OCI-LY1 (cell line): Measurements from ENCODE around the gene C12orf56.

ENCODE experiments used
- H2AFZ ChIP-seq: fragments of 200-600 bp; sonication (generic), shearing (Covaris generic); 2 replicates; pipeline ENCODE4 v1.6.0; 2014; ENCODE audit warnings: antibody characterized with exemption, mild to moderate bottlenecking, low read length
- H3F3A ChIP-seq: fragments of 200-600 bp; sonication (generic), shearing (Covaris generic); 2 replicates; pipeline ENCODE4 v1.6.0; 2014; ENCODE audit warnings: mild to moderate bottlenecking, antibody characterized with exemption, low read length, moderate library complexity; ENCODE audit not compliant: insufficient read depth
- H3K27ac ChIP-seq: fragments of 200-600 bp; sonication (generic); 2 replicates; pipeline ENCODE4 v1.5.1; 2014; ENCODE audit warnings: low read length, mixed run types, mild to moderate bottlenecking, low read depth; ENCODE audit not compliant: poor library complexity, severe bottlenecking
- H3K27me3 ChIP-seq: fragments of 200-600 bp; sonication (generic); 2 replicates; pipeline ENCODE4 v1.6.0; 2014; ENCODE audit warnings: antibody characterized with exemption, mild to moderate bottlenecking, low read length, moderate library complexity; ENCODE audit not compliant: insufficient read depth
- H3K36me3 ChIP-seq: fragments of 200-600 bp; sonication (generic); 2 replicates; pipeline ENCODE4 v1.6.1; 2014; ENCODE audit warnings: mild to moderate bottlenecking, antibody characterized with exemption, low read length, moderate library complexity, mixed read lengths; ENCODE audit not compliant: insufficient read depth
- H3K4me1 ChIP-seq: fragments of 200-600 bp; sonication (generic); 2 replicates; pipeline ENCODE4 v1.5.1; 2014; ENCODE audit warnings: mild to moderate bottlenecking, low read length, moderate library complexity; ENCODE audit not compliant: insufficient read depth, severe bottlenecking
- H3K4me2 ChIP-seq: fragments of 200-600 bp; sonication (generic), shearing (Covaris generic); 2 replicates; pipeline ENCODE4 v1.6.1; 2014; ENCODE audit warnings: low read length
- H3K4me3 ChIP-seq: fragments of 200-600 bp; sonication (generic); 2 replicates; pipeline ENCODE4 v1.5.1; 2014; ENCODE audit warnings: low read length, low read depth, mild to moderate bottlenecking, mixed read lengths; ENCODE audit not compliant: poor library complexity, severe bottlenecking
- H3K79me2 ChIP-seq: fragments of 200-600 bp; shearing (Covaris generic); 2 replicates; pipeline ENCODE4 v1.6.1; 2016; ENCODE audit warnings: mixed run types, low read length, mixed read lengths; ENCODE audit not compliant: insufficient read depth
- H3K9ac ChIP-seq: fragments of 200-600 bp; sonication (generic), shearing (Covaris generic); 2 replicates; pipeline ENCODE4 v1.6.1; 2014; ENCODE audit warnings: mild to moderate bottlenecking, low read length, mixed read lengths
- H3K9me2 ChIP-seq: fragments of 200-600 bp; sonication (generic), shearing (Covaris generic); 2 replicates; pipeline ENCODE4 v1.6.1; 2014; ENCODE audit warnings: low read depth, mild to moderate bottlenecking, low read length, mixed read lengths
- H3K9me3 ChIP-seq: fragments of 200-600 bp; shearing (Covaris generic); 2 replicates; pipeline ENCODE4 v1.6.1; 2014; ENCODE audit warnings: low read length, mixed read lengths
- H4K20me1 ChIP-seq: fragments of 200-600 bp; sonication (generic), shearing (Covaris generic); 2 replicates; pipeline ENCODE4 v1.6.0; 2016; ENCODE audit warnings: mild to moderate bottlenecking, low read length; ENCODE audit not compliant: insufficient read depth
- EZH2 ChIP-seq: fragments of 200-600 bp; sonication (generic), shearing (Covaris generic); IDR thresholded peaks from 2 replicates; pipeline ENCODE4 v1.8.0; 2017; ENCODE audit warnings: borderline replicate concordance, mixed run types, mild to moderate bottlenecking, antibody characterized with exemption, low read length, moderate library complexity, mixed read lengths
- TF ChIP-seq, protein P1 (sequence below): fragments of 200-600 bp; sonication (generic), shearing (Covaris generic); IDR thresholded peaks from 2 replicates; pipeline ENCODE4 v1.5.1; 2017; ENCODE audit warnings: mild to moderate bottlenecking, antibody characterized with exemption, low read length, moderate library complexity, mixed read lengths

The C12orf56 gene, protein sequence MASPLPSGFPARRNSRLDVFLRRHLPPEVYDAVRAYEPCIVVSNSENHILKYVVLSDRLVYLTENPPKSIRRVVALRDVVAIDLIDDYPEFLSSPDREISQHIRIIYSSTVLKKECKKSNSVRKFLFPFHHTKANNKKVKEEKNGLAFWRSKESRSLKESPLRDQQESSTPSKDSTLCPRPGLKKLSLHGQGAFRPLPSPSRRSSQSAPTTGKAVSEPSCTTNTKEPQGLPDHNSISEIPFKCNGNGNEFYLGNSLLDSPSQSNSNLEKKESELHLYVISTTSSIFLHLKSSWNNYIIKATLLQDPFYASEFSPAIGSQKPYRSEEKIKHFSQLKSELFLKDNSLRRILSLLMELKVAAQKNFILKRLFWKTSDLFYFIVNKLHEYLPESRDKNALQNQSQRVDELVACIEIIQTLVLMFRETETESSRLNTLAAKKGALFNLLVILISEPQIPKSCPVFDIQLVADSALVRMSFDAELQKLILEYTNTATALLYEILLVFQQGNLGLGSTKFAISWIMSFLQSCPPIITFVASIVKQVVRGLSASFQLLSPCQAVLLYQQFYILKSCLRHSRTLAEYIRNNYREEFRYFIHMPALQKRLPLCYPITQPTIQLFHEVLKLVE

DNA sequence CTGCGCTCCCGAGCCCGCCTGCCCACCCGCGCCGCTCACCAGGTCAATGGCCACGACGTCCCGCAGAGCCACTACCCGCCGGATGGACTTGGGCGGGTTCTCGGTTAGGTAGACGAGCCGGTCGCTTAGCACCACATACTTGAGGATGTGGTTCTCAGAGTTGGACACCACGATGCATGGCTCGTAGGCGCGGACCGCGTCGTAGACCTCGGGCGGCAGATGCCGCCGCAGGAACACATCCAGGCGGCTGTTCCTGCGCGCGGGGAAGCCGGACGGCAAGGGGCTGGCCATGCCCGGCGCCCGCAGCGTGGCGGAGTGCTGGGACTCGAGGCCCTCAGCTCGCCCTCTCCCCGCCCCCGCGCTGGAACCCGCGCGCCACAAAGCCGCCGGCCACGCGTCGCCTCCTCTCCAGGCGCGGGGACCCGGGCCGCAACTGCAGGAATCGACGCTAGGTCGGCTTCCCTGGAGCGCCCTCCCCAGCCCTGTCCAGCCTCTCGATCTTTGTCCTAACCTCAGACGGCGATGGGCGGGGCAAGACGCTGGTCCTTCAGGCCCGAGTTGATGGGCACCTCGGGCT lies at the start of gene C12orf56:
Gene C12orf56 (minus strand): TSS at position 484 of the 577 bp plus-strand sequence. CDS start 193 bp downstream, at position 291.
- Histone ChIP-seq H3K4me3 (no peak within 1 kb of the TSS), H3K27me3 (no peaks in the 10 kb centered on the region), H3K4me2 (no peak within 1 kb of the TSS), H3K4me1 (no peaks in the 10 kb centered on the region), H3K9ac (no peak within 1 kb of the TSS), H3K36me3 (no peaks in the 10 kb centered on the region), H2AFZ (no peak within 1 kb of the TSS), H3K27ac (no peak within 1 kb of the TSS), H3K79me2 (no peaks in the 10 kb centered on the region), H3F3A (no peaks in the 10 kb centered on the region), H3K9me2 (no peaks in the 10 kb centered on the region), H3K9me3 (no peaks in the 10 kb centered on the region), H4K20me1 (no peaks in the 10 kb centered on the region)
- no peak for TF ChIP-seq EZH2
- TF ChIP-seq, protein P1, sequence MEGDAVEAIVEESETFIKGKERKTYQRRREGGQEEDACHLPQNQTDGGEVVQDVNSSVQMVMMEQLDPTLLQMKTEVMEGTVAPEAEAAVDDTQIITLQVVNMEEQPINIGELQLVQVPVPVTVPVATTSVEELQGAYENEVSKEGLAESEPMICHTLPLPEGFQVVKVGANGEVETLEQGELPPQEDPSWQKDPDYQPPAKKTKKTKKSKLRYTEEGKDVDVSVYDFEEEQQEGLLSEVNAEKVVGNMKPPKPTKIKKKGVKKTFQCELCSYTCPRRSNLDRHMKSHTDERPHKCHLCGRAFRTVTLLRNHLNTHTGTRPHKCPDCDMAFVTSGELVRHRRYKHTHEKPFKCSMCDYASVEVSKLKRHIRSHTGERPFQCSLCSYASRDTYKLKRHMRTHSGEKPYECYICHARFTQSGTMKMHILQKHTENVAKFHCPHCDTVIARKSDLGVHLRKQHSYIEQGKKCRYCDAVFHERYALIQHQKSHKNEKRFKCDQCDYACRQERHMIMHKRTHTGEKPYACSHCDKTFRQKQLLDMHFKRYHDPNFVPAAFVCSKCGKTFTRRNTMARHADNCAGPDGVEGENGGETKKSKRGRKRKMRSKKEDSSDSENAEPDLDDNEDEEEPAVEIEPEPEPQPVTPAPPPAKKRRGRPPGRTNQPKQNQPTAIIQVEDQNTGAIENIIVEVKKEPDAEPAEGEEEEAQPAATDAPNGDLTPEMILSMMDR = no peak

DNA sequence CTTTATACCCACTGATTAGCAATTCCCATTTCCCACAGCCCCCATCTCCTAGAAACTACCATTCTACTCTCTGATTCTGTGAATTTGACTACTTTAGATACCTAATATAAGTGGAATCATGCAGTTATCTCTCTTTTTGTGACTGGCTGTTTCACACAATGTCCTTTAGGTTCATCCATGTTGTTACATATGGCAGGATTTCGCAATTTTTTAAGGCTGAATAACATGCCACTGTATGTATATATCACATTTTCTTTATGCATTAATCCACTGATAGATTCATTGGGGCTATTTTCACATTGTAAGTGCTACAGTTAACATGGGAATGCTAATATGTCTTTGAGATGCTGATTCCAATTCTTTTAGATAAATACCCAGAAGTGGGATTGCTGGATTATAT lies 49.5 kb upstream of the C12orf56 start:
- TF ChIP-seq, protein P1 = no peak
- TF ChIP-seq EZH2 = no peak
- Histone ChIP-seq H3K9me3 (no peaks in the 10 kb centered on the region), H3K79me2 (no peaks in the 10 kb centered on the region), H3K27ac (no peak overlapping the region), H3K36me3 (peaks cover 91% of the 10 kb centered on the region), H4K20me1 (no peaks in the 10 kb centered on the region), H3K4me1 (no peaks in the 10 kb centered on the region), H3K4me2 (no peak overlapping the region), H2AFZ (no peak overlapping the region), H3K9ac (no peak overlapping the region), H3K9me2 (no peaks in the 10 kb centered on the region), H3F3A (no peaks in the 10 kb centered on the region), H3K27me3 (no peaks in the 10 kb centered on the region), H3K4me3 (no peak overlapping the region)

DNA sequence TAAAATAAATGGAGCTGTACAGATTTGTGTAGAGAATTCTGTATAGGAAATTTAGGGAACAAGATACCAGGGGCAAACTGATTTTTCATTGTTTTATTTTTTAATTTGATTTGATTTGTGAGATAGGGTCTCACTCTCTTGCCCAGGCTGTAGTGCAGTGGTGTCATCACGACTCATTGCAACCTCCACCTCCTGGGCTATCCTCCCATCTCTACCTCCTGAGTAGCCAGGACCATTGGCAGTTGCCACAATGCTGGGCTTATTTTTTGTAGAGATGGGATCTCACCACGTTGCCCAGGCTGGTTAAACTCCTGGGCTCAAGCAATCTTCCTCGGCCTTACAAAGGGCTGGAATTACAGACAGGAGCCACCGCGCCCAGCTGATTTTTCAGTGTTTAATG lies 43.4 kb upstream of the C12orf56 start:
- H3F3A ChIP-seq = no peaks in the 10 kb centered on the region
- no peak overlapping the region for H3K9ac ChIP-seq
- no peaks in the 10 kb centered on the region for H3K9me3 ChIP-seq
- H3K79me2 ChIP-seq = no peaks in the 10 kb centered on the region
- H2AFZ ChIP-seq = no peak overlapping the region
- no peaks in the 10 kb centered on the region for H4K20me1 ChIP-seq
- H3K4me2 ChIP-seq = no peak overlapping the region
- no peaks in the 10 kb centered on the region for H3K9me2 ChIP-seq
- H3K27me3 ChIP-seq = no peaks in the 10 kb centered on the region
- no peaks in the 10 kb centered on the region for H3K4me1 ChIP-seq
- peaks cover 98% of the 10 kb centered on the region for H3K36me3 ChIP-seq
- TF ChIP-seq, protein P1 = no peak
- no peak for TF ChIP-seq EZH2
- H3K4me3 ChIP-seq = no peak overlapping the region
- no peak overlapping the region for H3K27ac ChIP-seq
